Midbrain (tissue), 1 donor: Measurements from ENCODE around the gene CD58.

ENCODE experiments used
- DNase-seq: peaks from one replicate; lab custom pipeline; 2025; lab: John Stamatoyannopoulos, UW

Gene CD58

GRCh38 chr1:116493036-116493435 lies 77.8 kb downstream of the CD58 start:
- DNase-seq = no peak

DNA sequence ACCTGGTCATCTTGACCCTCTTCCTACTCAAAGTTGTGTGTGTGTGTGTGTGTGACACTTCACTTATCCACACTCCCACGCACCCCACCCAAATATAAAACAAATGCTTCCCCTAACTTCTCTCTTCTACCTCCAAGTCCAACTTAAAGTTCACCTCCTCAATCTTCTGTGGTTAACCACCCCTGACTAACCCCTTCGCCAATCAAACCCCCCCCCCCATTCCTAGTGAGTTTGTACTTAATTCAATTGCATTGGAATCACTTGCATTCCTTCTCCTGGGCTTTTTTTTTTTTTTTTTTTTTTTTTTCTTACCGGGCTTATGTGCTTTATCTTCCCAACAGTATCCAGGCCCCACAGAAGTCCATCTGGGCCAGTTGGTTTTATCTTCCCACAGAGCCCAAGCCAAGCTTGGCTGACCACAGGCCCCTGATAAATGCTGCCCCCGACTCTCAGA lies 78.4 kb downstream of the CD58 start:
- DNase-seq = no peak

GRCh38 chr1:116491700-116492357 lies 79.0 kb downstream of the CD58 start:
- DNase-seq = no peak

DNA sequence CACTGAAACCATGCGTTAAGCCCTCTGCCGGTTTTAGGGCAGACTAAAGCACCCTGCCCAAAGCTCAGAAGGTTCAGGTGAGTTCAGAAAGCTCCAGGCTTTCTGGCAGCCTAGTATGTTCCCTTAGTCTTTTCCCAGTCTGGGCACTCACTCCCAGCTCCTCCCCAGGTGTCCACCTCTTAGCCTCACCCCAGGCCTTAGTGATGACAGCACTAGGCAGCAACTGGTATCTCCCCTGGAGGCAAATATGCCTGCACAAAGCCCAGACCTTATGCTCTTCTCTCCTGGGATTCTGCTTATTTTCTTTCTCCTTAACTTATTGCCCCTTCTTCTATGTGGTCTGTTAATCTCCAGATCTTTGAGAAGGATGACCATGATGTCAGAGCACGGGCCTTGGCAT lies 80.2 kb downstream of the CD58 start:
- no peak for DNase-seq

DNA sequence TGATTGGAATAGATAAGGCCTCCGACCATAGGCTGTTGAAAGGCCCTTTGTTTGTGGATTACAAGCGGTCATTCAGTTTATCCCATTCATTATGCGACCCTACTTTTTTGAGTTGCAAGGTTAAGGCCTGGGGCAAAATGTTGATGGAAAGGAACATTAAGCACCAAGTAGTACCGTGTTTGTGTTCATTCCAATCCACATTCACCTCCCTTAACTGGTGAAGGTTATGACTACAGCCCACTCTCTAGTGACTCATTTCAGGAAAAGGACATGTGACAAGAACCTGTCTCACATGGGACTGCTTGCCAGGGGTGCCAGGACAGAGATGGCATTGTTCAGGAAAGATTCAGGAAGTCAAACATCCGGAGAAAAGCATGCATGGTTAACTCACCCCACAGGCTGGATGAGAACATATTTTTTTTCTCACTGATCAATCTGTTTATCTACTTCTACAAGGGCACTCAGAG lies 81.6 kb downstream of the CD58 start:
- peak; percentile 46 for DNase-seq

GRCh38 chr1:116488071-116488470 lies 82.8 kb downstream of the CD58 start:
- DNase-seq = no peak

GRCh38 chr1:116487583-116487982 lies 83.2 kb downstream of the CD58 start:
- DNase-seq = no peak

DNA sequence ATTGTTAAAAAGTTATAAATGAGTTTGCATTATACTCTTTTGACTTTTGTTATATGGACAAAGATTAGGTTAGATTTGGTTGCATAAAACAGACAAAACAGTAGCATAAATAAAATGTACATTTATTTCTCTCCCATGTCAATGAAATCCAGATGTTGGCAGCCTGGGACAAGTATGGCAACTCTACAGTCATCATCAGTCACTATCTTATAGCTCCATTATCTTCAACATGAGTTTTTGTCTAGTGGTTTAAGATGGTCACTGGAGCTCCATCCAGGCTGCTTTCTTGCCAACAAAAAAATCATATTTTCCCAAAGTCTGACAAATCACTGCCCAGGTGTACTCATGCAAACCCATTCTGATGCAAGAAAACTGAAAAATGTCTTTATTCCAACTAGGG lies 83.8 kb downstream of the CD58 start:
- DNase-seq = no peak

GRCh38 chr1:116486424-116486823 lies 84.4 kb downstream of the CD58 start:
- DNase-seq = no peak

GRCh38 chr1:116485976-116486375 lies 84.8 kb downstream of the CD58 start:
- DNase-seq = no peak

GRCh38 chr1:116485071-116485735 lies 85.6 kb downstream of the CD58 start:
- peak; percentile 93 for DNase-seq

- peak; percentile 17 for DNase-seq
These were observed 87.1 kb downstream of the CD58 start for GRCh38 chr1:116483481-116484309.

- DNase-seq = no peak
These were observed 88.3 kb downstream of the CD58 start for GRCh38 chr1:116482490-116482889.

DNA sequence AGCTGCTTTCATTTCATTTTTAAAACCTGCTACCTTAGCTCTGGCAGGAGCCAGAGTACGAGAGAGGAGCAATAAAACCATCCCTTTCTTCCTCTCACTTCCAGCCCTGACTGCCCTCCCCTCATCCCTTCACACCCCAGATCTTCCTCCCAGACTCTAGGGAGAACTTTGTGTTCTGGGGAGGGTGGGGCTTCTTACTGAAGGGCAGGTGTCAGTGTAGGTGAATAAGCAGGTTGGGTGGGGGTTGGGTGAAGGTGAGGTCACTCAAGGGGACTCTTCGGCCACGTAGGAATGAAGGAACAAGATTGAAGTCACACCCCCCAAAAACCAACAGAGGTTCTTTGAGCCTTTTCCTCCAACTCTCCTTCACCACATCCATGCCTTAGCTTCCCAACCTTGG lies 88.9 kb downstream of the CD58 start:
- DNase-seq = no peak

- no peak for DNase-seq
These were observed 92.2 kb downstream of the CD58 start for GRCh38 chr1:116478621-116479020.

- DNase-seq = no peak
These were observed 93.4 kb downstream of the CD58 start for GRCh38 chr1:116477429-116477828.

DNA sequence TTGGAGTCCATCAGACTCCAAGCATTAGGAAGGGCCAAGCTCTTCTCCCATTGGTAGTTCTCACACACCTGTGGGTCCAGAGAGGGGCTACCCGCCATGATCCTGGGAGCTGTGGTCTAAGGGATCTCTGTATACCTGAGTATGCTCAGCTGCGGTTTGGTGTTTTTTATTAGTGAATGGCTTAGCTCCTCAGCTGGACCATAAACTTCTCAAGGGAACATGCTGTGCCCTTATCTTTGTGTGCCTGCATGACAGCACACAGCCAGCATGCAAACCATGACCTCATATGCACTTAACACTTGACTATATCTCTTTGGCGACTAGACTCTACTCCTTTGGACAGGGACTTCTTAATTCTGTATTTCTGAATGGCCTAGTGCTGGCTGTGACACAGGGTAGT lies 94.5 kb downstream of the CD58 start:
- DNase-seq = no peak

DNA sequence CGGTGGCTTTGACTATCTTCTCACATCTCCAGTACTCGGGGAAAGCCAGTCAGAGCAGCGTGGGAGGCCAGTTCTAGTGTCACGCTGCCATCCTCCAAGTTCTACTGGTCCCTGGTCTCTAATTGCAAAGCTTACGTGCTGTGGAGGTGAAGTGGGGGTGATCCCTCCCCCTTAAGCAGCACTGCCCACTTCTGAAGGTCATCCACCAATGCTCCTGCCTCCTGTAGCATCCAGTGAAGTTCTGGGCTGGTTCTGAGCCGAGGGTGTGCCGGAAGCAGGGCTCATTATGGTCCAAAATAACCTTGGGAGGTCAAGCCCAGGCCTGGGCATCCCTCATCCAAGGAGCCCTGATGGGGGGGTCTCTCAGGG lies 95.0 kb downstream of the CD58 start:
- DNase-seq = no peak

DNA sequence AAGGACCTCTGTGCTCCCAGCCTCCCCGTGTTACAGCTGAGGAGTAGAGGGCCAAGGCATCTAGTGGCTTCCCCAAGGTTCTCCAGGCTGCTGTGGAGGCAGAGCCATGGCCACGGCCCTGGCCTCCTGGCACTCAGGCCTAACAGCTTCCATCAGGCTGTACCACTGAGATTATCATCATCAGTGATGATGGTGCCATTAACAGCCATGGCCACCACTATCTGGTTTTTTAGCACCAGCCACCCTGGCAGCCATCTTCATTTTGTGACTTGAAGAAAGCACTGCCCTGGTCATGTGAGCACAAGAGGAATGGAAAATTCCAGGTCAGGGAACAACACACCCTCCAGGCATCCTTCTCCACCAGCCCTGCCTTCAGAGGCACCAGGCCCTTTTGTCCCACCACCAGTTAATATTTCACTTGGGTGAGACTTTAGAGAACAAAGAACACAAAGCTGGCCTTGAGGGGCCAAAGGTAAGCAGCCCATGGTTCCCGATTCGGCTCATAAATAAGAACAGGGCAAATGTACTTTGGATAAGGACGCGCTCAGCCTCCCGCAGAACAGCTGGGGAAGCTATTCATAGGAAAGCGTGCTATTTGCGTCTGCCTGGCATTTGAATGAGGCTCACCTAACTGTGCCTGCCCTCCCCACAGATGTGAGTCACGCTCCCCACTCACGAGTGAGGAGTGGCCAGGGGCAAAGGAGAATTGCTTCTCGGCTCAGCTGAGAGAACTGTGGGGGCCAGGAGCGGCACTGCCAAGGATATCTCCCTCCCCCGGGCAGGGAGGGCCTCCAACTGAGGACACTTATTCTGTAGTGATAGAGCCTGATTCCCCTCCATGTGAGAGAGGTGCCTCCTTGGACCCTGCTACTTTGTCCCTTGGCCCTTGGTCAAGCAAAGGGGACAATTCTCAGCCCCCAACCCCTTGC lies 95.6 kb downstream of the CD58 start:
- no peak for DNase-seq

DNA sequence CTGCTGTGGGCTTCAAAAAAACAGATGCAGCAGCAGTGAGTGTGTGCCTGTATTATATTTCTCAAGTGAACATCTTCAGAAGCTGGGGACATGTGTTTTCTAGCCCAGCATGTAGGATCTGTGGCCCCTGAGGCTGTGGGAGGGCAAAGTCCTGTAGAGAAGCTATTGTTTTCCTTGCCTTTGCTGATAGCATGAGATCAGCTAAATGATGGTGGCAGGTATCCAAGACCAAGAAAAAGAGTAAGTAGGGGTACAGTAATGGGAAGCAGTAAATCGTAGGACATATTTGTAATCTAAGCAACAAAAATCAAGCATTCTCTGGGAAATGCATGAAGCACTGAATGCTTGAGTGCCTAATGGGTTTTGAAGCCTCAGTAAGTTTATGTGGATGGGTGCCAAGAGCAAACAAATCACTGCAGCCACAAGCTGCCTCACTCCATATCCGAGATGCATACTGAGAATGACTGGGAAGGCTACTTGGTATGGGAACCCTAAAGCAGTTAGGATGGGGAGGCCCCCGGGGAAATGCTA lies 98.3 kb downstream of the CD58 start:
- DNase-seq = no peak

GRCh38 chr1:116471241-116471640 lies 99.6 kb downstream of the CD58 start:
- no peak for DNase-seq

DNA sequence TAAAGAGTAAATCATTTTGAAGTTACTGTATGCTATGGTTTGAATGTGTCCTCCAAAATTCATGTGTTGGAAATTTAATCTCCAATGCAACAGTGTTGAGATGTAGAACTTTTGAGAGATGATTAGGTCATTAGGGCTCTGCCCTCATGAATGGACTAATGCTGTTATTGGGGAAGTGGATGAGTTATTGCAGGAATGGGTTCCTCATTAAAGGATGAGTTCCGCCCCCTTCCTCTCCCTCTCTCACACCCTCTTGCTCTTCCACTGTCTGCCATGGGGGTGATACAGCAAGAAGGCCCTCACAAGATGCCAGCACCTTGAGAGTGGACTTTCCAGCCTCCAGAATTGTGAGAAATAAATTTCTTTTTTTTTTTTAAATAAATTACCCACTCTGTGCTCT lies 100.2 kb downstream of the CD58 start:
- DNase-seq = no peak
